ENCODE measurements around the gene C1QTNF12. TPM values are rescaled to one million over a fixed set of nuclear protein-coding genes. Genes with fewer than 3 reads are reported as not detected.

The C1QTNF12 gene
- total and polyA plus RNA-seq, 2 of the 8 experiments (the other 6 are each of a cell fraction or from before 2014, with no cell fraction given) = 2.1 to 3.7 TPM

GRCh38 chr1:1256956-1257871 is 10.7 kb upstream of the C1QTNF12 start (continued):
- no peak for TF ChIP-seq ATF2 (IDR thresholded peaks at IDR 0.05; ENCODE audit: low read length)
- no peak for TF ChIP-seq MAX (IDR thresholded peaks at IDR 0.05)
- no peak for TF ChIP-seq CBX5 (IDR thresholded peaks at IDR 0.05; ENCODE audit: low read depth, low read length)
- TF ChIP-seq HDAC6 (IDR thresholded peaks at IDR 0.05; ENCODE audit: low read depth, low read length) = no peak
- no peak for TF ChIP-seq MAFK (IDR thresholded peaks at IDR 0.05; ENCODE audit: low read depth, low read length)
- no peak for TF ChIP-seq SIX5 (IDR thresholded peaks at IDR 0.05; ENCODE audit: low read depth, low read length)
- no peak for TF ChIP-seq EGR1 (IDR thresholded peaks at IDR 0.05; ENCODE audit: borderline replicate concordance, low read depth, low read length)
- no peak for TF ChIP-seq TBP (IDR thresholded peaks at IDR 0.05; ENCODE audit: low read depth, low read length)
- no peak for TF ChIP-seq KDM4A (IDR thresholded peaks at IDR 0.05; ENCODE audit: low read depth, low read length, severe bottlenecking)
